HepG2 (cell line): ENCODE data around the gene NPEPL1. TPM values are rescaled to one million over a fixed set of nuclear protein-coding genes. Genes with fewer than 3 reads are reported as not detected.

Experiments used
- ATAC-seq: fragments of 200-7000 bp; cut with Tn5 transposase; 3 replicates; pipeline ENCODE4 v1.9.1; 2020; ENCODE audit warnings: mild to moderate bottlenecking, moderate library complexity
- BruUV-seq: library from RNA; stranded (reverse); fragments of 400-500 nt; replicated peaks from 2 replicates; lab custom pipeline; 2021; lab: Mats Ljungman, UMichigan
- CTCF ChIA-PET: fragments of 300-600 bp; formaldehyde crosslinking; extraction: SDS; loops from one replicate; lab custom pipeline; 2021; ENCODE audit warnings: low total read pairs, inconsistent platforms, low intra/inter-chr PET ratio; lab: Yijun Ruan, JAX
- POLR2A ChIA-PET: fragments of 350-600 bp; sonication (Branson Sonifier 250); formaldehyde crosslinking; loops from one replicate; lab custom pipeline; 2020; ENCODE audit warnings: antibody characterized with exemption, inconsistent platforms; lab: Yijun Ruan, JAX
- DNase-seq: peaks from one replicate; pipeline ENCODE4 v3.0.0-alpha.2; 2015; ENCODE audit warnings: low spot score
- FAIRE-seq: peaks from 3 replicates; lab custom pipeline; 2011; peaks lifted over from hg19 to GRCh38; lab: Jason Lieb, UNC
- H2AFZ ChIP-seq: one replicate; pipeline ENCODE4 v1.6.1; 2011; ENCODE audit warnings: low read length, inconsistent platforms
- H3K27ac ChIP-seq: fragments of 300-600 bp; 3 replicates; pipeline ENCODE4 v1.8.0; 2011; ENCODE audit warnings: mixed run types, mild to moderate bottlenecking, mixed read lengths, low read length, inconsistent platforms; ENCODE audit not compliant: insufficient read depth; ENCODE audit errors: extremely low read length
- H3K27me3 ChIP-seq, 2 experiments: fragments of 200-600 bp in 1 of 2; 2 replicates in 1 of 2; 3 replicates in 1 of 2; pipeline versions ENCODE4 v1.6.0 to v1.8.0; 2011; ENCODE audit warnings: low read length in 2 of 2, mild to moderate bottlenecking in 2 of 2, moderate library complexity in 2 of 2, inconsistent platforms in 1 of 2; ENCODE audit not compliant: insufficient read depth in 2 of 2, control insufficient read depth in 1 of 2
- H3K36me3 ChIP-seq, 2 experiments: fragments of 200-600 bp in 1 of 2; replicated peaks in 1 of 2; 2 replicates in 1 of 2; 3 replicates in 1 of 2; pipeline versions ENCODE4 v1.5.1 to v1.8.0; 2011; ENCODE audit warnings: low read length in 2 of 2, inconsistent platforms in 1 of 2; ENCODE audit not compliant: insufficient read depth in 2 of 2, control insufficient read depth in 1 of 2
- H3K4me1 ChIP-seq: 2 replicates; pipeline ENCODE4 v1.5.1; 2012; ENCODE audit warnings: low read length, inconsistent platforms; ENCODE audit not compliant: insufficient read depth
- H3K4me2 ChIP-seq: 2 replicates; pipeline ENCODE4 v1.6.0; 2011; ENCODE audit warnings: low read depth, low read length, inconsistent platforms
- H3K4me3 ChIP-seq, 3 experiments: fragments of 200-600 bp in 1 of 3; sonication (generic), shearing (Covaris generic) in 1 of 3; replicated peaks in 1 of 3; 2 replicates each; pipeline ENCODE4 v1.5.1; 2011 to 2016; ENCODE audit warnings: low read length in 3 of 3, inconsistent platforms in 2 of 3, low read depth in 2 of 3, mild to moderate bottlenecking in 2 of 3, control low read depth in 1 of 3, mixed read lengths in 1 of 3; ENCODE audit not compliant: insufficient read depth in 1 of 3
- H3K79me2 ChIP-seq: one replicate; pipeline ENCODE4 v1.6.1; 2011; ENCODE audit warnings: low read length, inconsistent platforms; ENCODE audit not compliant: insufficient read depth
- H3K9ac ChIP-seq: 2 replicates; pipeline ENCODE4 v1.6.0; 2011; ENCODE audit warnings: mild to moderate bottlenecking, low read depth, low read length, inconsistent platforms; ENCODE audit not compliant: insufficient read depth
- H3K9me3 ChIP-seq: 2 replicates; pipeline ENCODE4 v1.5.1; 2012; ENCODE audit warnings: mild to moderate bottlenecking, low read length
- H4K20me1 ChIP-seq: 2 replicates; pipeline ENCODE4 v1.6.0; 2011; ENCODE audit warnings: inconsistent platforms, mild to moderate bottlenecking, low read length, moderate library complexity; ENCODE audit not compliant: insufficient read depth
- ARHGAP35 ChIP-seq: sonication (generic); formaldehyde crosslinking; IDR thresholded peaks from 2 replicates; pipeline ENCODE4 v1.9.0; 2022; ENCODE audit warnings: mild to moderate bottlenecking, inconsistent platforms, moderate library complexity, missing genetic modification reagents, borderline replicate concordance
- BATF2 ChIP-seq: sonication (generic); formaldehyde crosslinking; IDR thresholded peaks from 2 replicates; pipeline ENCODE4 v1.8.0; 2022; ENCODE audit warnings: mild to moderate bottlenecking, missing genetic modification reagents, moderate library complexity
- CCDC6 ChIP-seq: sonication (generic); formaldehyde crosslinking; IDR thresholded peaks from 2 replicates; pipeline ENCODE4 v1.8.1; 2022; ENCODE audit warnings: mild to moderate bottlenecking, missing genetic modification reagents, moderate library complexity
- GZF1 ChIP-seq: sonication (generic); formaldehyde crosslinking; IDR thresholded peaks from 2 replicates; pipeline ENCODE4 v1.5.1; 2020; ENCODE audit warnings: mild to moderate bottlenecking, missing genetic modification reagents
- HNF4G ChIP-seq, 2 experiments: sonication (generic) in 1 of 2; formaldehyde crosslinking in 1 of 2; IDR thresholded peaks; 2 replicates each; pipeline versions ENCODE4 v1.4.0 to v1.6.1; 2011 to 2020; ENCODE audit warnings: borderline replicate concordance in 2 of 2, low read depth in 2 of 2, mild to moderate bottlenecking in 2 of 2, low read length in 1 of 2, missing genetic modification reagents in 1 of 2, moderate library complexity in 1 of 2
- HOMEZ ChIP-seq: IDR thresholded peaks from 2 replicates; pipeline ENCODE4 v1.6.1; 2016; ENCODE audit warnings: low read depth
- NAIF1 ChIP-seq: sonication (generic); formaldehyde crosslinking; IDR thresholded peaks from 2 replicates; pipeline ENCODE4 v1.5.0; 2020; ENCODE audit warnings: mild to moderate bottlenecking, missing genetic modification reagents, borderline replicate concordance
- SALL1 ChIP-seq: sonication (generic); formaldehyde crosslinking; IDR thresholded peaks from 2 replicates; pipeline ENCODE4 v1.8.0; 2022; ENCODE audit warnings: mild to moderate bottlenecking, missing genetic modification reagents
- TFDP1 ChIP-seq: IDR thresholded peaks from 2 replicates; pipeline ENCODE4 v1.6.1; 2016; ENCODE audit warnings: missing compliant biosample characterization, missing genetic modification reagents, borderline replicate concordance
- THAP8 ChIP-seq: sonication (generic); formaldehyde crosslinking; IDR thresholded peaks from 2 replicates; pipeline ENCODE4 v1.5.1; 2020; ENCODE audit warnings: missing genetic modification reagents, mild to moderate bottlenecking, borderline replicate concordance
- U2AF2 ChIP-seq: fragments of 200-400 bp; formaldehyde crosslinking; IDR thresholded peaks from 2 replicates; pipeline ENCODE4 v1.6.1; 2017; ENCODE audit warnings: low read depth, mild to moderate bottlenecking, low read length
- ZBTB3 ChIP-seq: sonication (generic); formaldehyde crosslinking; IDR thresholded peaks from 2 replicates; pipeline ENCODE4 v1.4.0; 2020; ENCODE audit warnings: low read depth, mild to moderate bottlenecking, moderate library complexity, missing genetic modification reagents, borderline replicate concordance
- ZNF446 ChIP-seq: sonication (generic); formaldehyde crosslinking; IDR thresholded peaks from 2 replicates; pipeline ENCODE4 v1.5.0; 2020; ENCODE audit warnings: mild to moderate bottlenecking, missing genetic modification reagents
- ZNF577 ChIP-seq: sonication (generic); formaldehyde crosslinking; IDR thresholded peaks from 2 replicates; pipeline ENCODE4 v1.4.0; 2020; ENCODE audit warnings: mild to moderate bottlenecking, low read depth, missing genetic modification reagents, borderline replicate concordance
- ZNF704 ChIP-seq: sonication (generic); formaldehyde crosslinking; IDR thresholded peaks from 2 replicates; pipeline ENCODE4 v1.8.1; 2023; ENCODE audit warnings: mild to moderate bottlenecking, inconsistent platforms, moderate library complexity, missing genetic modification reagents, borderline replicate concordance
- ZNF776 ChIP-seq: sonication (generic); formaldehyde crosslinking; IDR thresholded peaks from 2 replicates; pipeline ENCODE4 v1.4.0; 2020; ENCODE audit warnings: mild to moderate bottlenecking, missing genetic modification reagents
- ZSCAN22 ChIP-seq: sonication (generic); formaldehyde crosslinking; IDR thresholded peaks from 2 replicates; pipeline ENCODE4 v1.4.0; 2020; ENCODE audit warnings: mild to moderate bottlenecking, missing genetic modification reagents
- WGBS: methylation state at CpG from one replicate; pipeline ENCODE4 v1.1.6; 2017; ENCODE audit warnings: low lambda C conversion rate; 5-methylcytosine and 5-hydroxymethylcytosine counted together
- in situ Hi-C: cut with HindIII; loops from 2 replicates; pipeline ENCODE4 v1.10.0; 2017; ENCODE audit warnings: low pct_unique_long_range_greater_than_20kb; ENCODE audit not compliant: extremely low pct_ligation_motif_present
- intact Hi-C: fragments of 100-400 bp; cut with micrococcal nuclease; formaldehyde crosslinking; loops from one replicate; pipeline ENCODE4 v1.10.0; 2022; ENCODE audit not compliant: unreplicated experiment
- polyA plus RNA-seq, 8 experiments: library from polyadenylated mRNA; depleted of rRNA in 3 of 8; stranded (reverse) in 7 of 8; unstranded in 1 of 8; fragments of >200 nt; fragmentation: Illumina TruSeq in 4 of 8; extraction: Trizol in 4 of 8; gene quantifications; 2 replicates each; pipeline versions ENCODE4 v1.2.1 to v1.2.3, GENCODE V29; 2011 to 2016; ENCODE audit warnings: low read depth in 4 of 8, missing spikeins in 1 of 8, mixed read lengths in 1 of 8; ENCODE audit not compliant: insufficient read depth in 1 of 8
- total RNA-seq, 5 experiments: library from RNA; depleted of rRNA; stranded (reverse); fragments of >200 nt; fragmentation: Illumina TruSeq; extraction: Trizol; gene quantifications; 2 replicates each; pipeline ENCODE4 v1.2.3, GENCODE V29; 2016; ENCODE audit warnings: low read depth in 1 of 5

NPEPL1 gene
- total and polyA plus RNA-seq, 2 of the 13 experiments (the other 11 are each of a cell fraction or from before 2014, with no cell fraction given): 4.1 to 7.5 TPM

GRCh38 chr20:58651559-58651945, 41.0 kb upstream of the NPEPL1 start:
- Histone ChIP-seq H3K4me3 (peak overlapping the region; percentile 87 to 98 (median 95)), H3K4me2 (peak overlapping the region; percentile 91), H3K4me1 (peaks cover 54% of the 10 kb centered on the region), H3K9me3 (no peaks in the 10 kb centered on the region), H3K79me2 (peaks cover 55% of the 10 kb centered on the region), H3K27me3 (peaks cover 0 to 6% of the 10 kb centered on the region in 2 experiments; a peak in 1 of 5 replicates), H3K9ac (peak overlapping the region; percentile 96), H3K27ac (peak overlapping the region; percentile 79), H3K36me3 (peaks cover 1 to 5% of the 10 kb centered on the region in 2 experiments; a peak in 3 of 5 replicates), H4K20me1 (peaks cover 21% of the 10 kb centered on the region), H2AFZ (no peak overlapping the region)
- no peak for FAIRE-seq
- peak; percentile 17 for ATAC-seq
- in situ Hi-C loops: loop anchor here (10.0 kb wide), 1 partner anchor 407 kb away; no protein-coding TSS in a partner anchor
- peak; percentile 36 for DNase-seq
- WGBS: under 1% methylated on average over 18 of the region's 18 CpGs
- POLR2A ChIA-PET: interaction anchor here (1.0 to 1.9 kb wide), 17 partner anchors 8 to 400 kb away, joined by 3 to 15 read pairs (median 5); partner anchors contain the start of genes ATP5F1E, RAB22A and VAPB
- intact Hi-C loops: loop anchor here (2.0 to 10.0 kb wide), 2 partner anchors 243 to 415 kb away; no protein-coding TSS in a partner anchor
- BruUV-seq: no TSS peak
- CTCF ChIA-PET: interaction anchor here (1.0 kb wide), 1 partner anchor 16 kb away, joined by 3 read pairs; no protein-coding TSS in a partner anchor
- TF ChIP-seq HNF4G (IDR thresholded peaks at IDR 0.05; ENCODE audit: borderline replicate concordance, low read depth, low read length) (no peak), HNF4G (CRISPR knock-in tag; IDR thresholded peaks at IDR 0.05; ENCODE audit: borderline replicate concordance, low read depth) (peak; percentile 13; the same call in 1 of the 2 replicates), GZF1 (peak; percentile 11; the same call in 1 of the 2 replicates), ZNF776 (CRISPR knock-in tag) (peak; percentile 4; the same call in 1 of the 2 replicates), ZNF446 (CRISPR knock-in tag) (peak; percentile 15; the same call in 1 of the 2 replicates), THAP8 (0 out of 2 replicates have a peak, but pooled peaks have one; percentile 2), BATF2 (CRISPR knock-in tag) (no peak), U2AF2 (peak; percentile 9; the same call in 1 of the 2 replicates), NAIF1 (CRISPR knock-in tag) (peak; percentile 44; the same call in 1 of the 2 replicates), TFDP1 (no peak), ZBTB3 (CRISPR knock-in tag) (peak; percentile 7; the same call in 1 of the 2 replicates), ZNF577 (CRISPR knock-in tag) (peak; percentile 30; the same call in 1 of the 2 replicates), ARHGAP35 (CRISPR knock-in tag) (no peak), SALL1 (CRISPR knock-in tag) (no peak), CCDC6 (CRISPR knock-in tag) (no peak), HOMEZ (no peak), ZSCAN22 (peak; percentile 4; the same call in 1 of the 2 replicates), ZNF704 (CRISPR knock-in tag) (0 out of 2 replicates have a peak, but pooled peaks have one; percentile 9)
